ENCODE results near the gene HOXC9. TPM values are rescaled to one million over a fixed set of nuclear protein-coding genes. Genes with fewer than 3 reads are reported as not detected.
A peak's percentile ranks its signal among the peaks of the same experiment; 100 is the strongest.

Gene HOXC9
- total RNA-seq, 2 donors from 2014 or later = not detected

- no peak overlapping the region for H3K4me3 ChIP-seq
- TF ChIP-seq CTCF (IDR thresholded peaks at IDR 0.05) = no peak
- peaks cover 0 to 40% of the 10 kb centered on the region in 2 donors for H3K4me1 ChIP-seq
- no peaks in the 10 kb centered on the region for H3K36me3 ChIP-seq
- H3K27ac ChIP-seq = no peak overlapping the region
- no peaks in the 10 kb centered on the region for H3K9me3 ChIP-seq
- peaks cover 67 to 92% of the 10 kb centered on the region in 2 donors for H3K27me3 ChIP-seq
- DNase-seq (ENCODE audit: low spot score) = no peak
These were observed 1.1 kb upstream of the HOXC9 start for GRCh38 chr12:53998900-53999236.

- no peak for DNase-seq (ENCODE audit: low spot score)
- Histone ChIP-seq H3K27me3 (peaks cover 63 to 85% of the 10 kb centered on the region in 2 donors), H3K4me3 (peak overlapping the region in 1 of 2 donors; percentile 34), H3K27ac (no peak overlapping the region), H3K4me1 (peaks cover 0 to 32% of the 10 kb centered on the region in 2 donors), H3K36me3 (no peaks in the 10 kb centered on the region), H3K9me3 (no peaks in the 10 kb centered on the region)
- no peak for TF ChIP-seq CTCF (IDR thresholded peaks at IDR 0.05)
These were observed 324 bp upstream of the HOXC9 start for GRCh38 chr12:53999559-54000115.

- Histone ChIP-seq H3K27ac (no peak overlapping the region), H3K4me1 (peaks cover 0 to 20% of the 10 kb centered on the region in 2 donors), H3K36me3 (no peaks in the 10 kb centered on the region), H3K9me3 (no peaks in the 10 kb centered on the region), H3K4me3 (no peak overlapping the region), H3K27me3 (peaks cover 58 to 72% of the 10 kb centered on the region in 2 donors)
- no peak for TF ChIP-seq CTCF (IDR thresholded peaks at IDR 0.05)
- no peak for DNase-seq (ENCODE audit: low spot score)
These were observed 1.6 kb downstream of the HOXC9 start for GRCh38 chr12:54001283-54002187.

- peaks cover 0 to 24% of the 10 kb centered on the region in 2 donors for H3K4me1 ChIP-seq
These were observed 2.4 kb downstream of the HOXC9 start for GRCh38 chr12:54002278-54002914.

GRCh38 chr12:54002915-54003389, 3.0 kb downstream of the HOXC9 start:
- peaks cover 59 to 72% of the 10 kb centered on the region in 2 donors for H3K27me3 ChIP-seq
- H3K27ac ChIP-seq = no peak overlapping the region
- TF ChIP-seq CTCF (IDR thresholded peaks at IDR 0.05) = no peak
- no peak for DNase-seq (ENCODE audit: low spot score)
- no peak overlapping the region for H3K4me3 ChIP-seq
- H3K36me3 ChIP-seq = no peaks in the 10 kb centered on the region
- H3K4me1 ChIP-seq = peaks cover 0 to 24% of the 10 kb centered on the region in 2 donors
- no peaks in the 10 kb centered on the region for H3K9me3 ChIP-seq

More at GRCh38 chr12:54002278-54002914, 2.4 kb downstream of the HOXC9 start:
- DNase-seq (ENCODE audit: low spot score) = no peak
- Histone ChIP-seq H3K36me3 (no peaks in the 10 kb centered on the region), H3K4me3 (no peak overlapping the region), H3K27ac (no peak overlapping the region), H3K27me3 (peaks cover 54 to 71% of the 10 kb centered on the region in 2 donors), H3K9me3 (no peaks in the 10 kb centered on the region)
- TF ChIP-seq CTCF (IDR thresholded peaks at IDR 0.05) = no peak
